Activated CD8-positive, alpha-beta memory T cell treated with anti-CD3 and anti-CD28 coated beads for 1 hour (primary cell): ENCODE measurements around the gene GRWD1.

ENCODE experiments used
- DNase-seq, 2 donors: peaks; one replicate each; pipeline ENCODE4 v3.0.0-alpha.2; 2020; ENCODE audit warnings: low read depth in 1 of 2; ENCODE audit errors: extremely low read depth in 1 of 2

The GRWD1 gene

DNA sequence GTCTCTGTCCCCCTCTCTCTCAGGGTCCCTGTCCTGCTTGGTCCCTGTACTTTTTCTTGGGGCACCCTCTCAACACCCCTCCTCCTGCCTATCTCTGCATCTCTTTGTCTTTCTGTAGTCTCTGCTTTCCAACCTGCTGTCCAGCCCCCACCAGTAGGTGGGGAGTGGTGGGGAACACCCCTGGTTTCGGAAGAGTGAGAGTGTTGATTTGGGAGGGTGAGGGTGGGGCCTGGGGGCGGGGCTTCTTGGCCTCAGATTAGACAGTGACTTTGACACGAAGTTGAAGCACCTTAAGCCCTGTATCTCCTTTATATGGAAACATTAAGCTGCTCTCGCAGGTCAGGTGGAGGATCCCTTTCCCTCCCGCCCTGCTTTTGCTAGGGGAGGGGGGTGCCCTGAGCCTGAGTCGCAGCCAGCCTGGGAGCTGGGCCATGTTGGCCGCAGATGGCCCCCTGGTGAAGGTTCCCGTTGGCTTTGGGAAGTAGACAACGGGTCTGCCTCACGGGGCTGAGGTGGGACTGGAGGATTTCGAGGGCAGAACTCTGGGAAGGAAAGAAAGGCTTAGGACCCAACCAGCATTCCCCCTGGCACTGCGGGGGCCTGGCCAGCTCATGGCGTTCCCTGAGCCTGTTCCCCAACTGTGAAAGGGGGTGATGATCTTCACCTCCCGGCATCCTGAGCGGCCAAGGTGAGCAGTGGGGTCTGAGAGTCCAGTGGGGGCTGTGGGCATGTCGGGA is 9.6 kb downstream of the GRWD1 start, which contains the start of gene KCNJ14:
Gene KCNJ14 (plus strand): TSS at position 404 of the 737 bp plus-strand sequence. CDS start 6,151 bp downstream, outside the sequence.
- no peak for DNase-seq

DNA sequence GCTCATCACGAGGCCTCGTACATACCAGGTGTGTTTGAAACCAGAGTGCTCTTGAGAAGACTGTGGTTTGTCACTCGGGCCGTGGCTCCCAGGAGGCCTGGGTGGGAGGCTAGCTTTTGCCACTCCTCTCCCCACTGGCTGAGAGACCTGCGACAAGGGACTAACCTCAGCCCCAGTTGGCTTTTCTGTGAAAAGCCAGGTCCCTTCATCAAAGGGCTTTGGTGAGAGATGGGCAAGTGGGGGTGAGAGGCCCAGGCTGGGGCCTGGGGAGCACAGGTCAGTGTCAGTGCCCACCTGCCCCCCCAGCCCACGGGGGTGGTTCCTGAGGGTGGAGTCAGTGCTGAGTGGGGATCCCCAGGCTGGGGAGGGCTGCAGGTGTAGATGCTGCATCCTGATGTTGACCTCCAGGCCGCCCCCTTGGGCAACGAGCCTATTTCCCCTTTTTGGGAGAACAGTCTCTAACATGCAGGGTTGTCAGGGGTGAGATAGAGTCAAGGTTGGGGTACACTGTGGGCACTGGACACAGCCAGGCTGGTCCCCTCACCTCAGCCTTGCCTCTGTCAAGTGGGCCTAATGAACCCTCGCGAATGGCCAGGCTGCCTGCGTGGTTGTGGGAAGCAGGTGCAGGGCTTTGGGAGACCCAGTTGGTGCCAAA is 10.3 kb downstream of the GRWD1 start:
- no peak for DNase-seq

DNA sequence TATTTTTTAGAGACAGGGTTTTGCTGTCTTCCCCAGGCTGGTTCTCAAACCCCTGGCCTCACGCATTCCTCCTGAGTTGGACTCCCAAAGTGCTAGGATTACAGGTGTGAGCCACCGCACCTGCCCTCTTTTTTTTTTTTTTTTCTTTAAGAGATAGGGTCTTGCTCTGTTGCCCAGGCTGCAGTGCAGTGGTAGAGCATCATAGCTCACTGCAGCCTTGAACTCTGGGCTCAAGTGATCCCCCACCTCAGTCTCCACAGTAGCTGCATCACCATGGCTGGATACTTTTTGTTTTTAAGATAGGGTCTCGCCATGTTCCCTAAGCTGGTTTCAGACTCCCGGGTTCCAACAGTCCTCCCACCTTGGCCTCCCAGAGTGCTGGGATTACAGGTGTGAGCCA is 11.1 kb downstream of the GRWD1 start:
- no peak for DNase-seq

DNA sequence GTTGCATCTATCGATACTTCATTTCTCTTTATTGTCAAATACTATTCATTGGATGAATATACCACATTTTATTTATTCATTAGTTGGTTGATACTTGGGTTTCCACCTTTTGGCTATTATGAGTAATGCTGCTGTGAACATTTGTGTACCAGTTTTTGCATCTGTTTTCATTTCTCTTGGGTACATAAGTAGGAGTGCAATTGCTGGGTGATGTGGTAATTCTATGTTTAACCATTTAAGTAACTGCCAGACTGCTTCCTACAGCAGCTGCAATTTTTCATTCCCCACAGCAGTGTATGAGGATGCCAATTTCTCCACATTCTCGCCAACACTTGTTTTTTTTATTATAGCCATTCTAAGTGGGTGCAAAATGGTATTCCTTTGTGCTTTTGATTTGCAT is 12.2 kb downstream of the GRWD1 start:
- DNase-seq: no peak

DNA sequence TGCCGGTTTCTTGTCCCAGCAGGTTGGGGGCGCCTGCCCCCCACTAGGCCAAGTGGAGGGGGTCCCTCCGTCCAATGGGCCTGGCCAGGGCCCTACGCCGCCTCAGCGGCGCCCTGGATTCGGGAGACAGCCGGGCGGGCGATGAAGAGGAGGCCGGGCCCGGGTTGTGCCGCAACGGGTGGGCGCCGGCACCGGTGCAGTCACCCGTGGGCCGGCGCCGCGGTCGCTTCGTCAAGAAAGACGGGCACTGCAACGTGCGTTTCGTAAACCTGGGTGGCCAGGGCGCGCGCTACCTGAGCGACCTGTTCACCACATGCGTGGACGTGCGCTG is 15.8 kb downstream of the GRWD1 start:
- DNase-seq: no peak

DNA sequence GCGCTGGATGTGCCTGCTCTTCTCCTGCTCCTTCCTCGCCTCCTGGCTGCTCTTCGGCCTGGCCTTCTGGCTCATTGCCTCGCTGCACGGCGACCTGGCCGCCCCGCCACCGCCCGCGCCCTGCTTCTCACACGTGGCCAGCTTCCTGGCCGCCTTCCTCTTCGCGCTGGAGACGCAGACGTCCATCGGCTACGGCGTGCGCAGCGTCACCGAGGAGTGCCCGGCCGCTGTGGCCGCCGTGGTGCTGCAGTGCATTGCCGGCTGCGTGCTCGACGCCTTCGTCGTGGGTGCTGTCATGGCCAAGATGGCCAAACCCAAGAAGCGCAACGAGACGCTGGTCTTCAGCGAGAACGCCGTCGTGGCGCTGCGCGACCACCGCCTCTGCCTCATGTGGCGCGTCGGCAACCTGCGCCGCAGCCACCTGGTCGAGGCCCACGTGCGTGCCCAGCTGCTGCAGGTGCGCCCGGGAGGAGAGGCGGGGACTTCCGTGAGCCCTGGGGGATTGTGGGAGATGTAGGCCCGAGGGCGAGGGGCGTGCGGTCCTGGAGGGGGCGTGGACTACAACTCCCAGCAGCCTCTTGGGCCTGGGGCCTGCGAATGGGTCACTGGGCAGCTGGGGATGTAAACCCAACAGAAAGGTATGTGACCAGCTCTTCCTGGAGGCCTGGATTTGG is 16.3 kb downstream of the GRWD1 start:
- no peak for DNase-seq

DNA sequence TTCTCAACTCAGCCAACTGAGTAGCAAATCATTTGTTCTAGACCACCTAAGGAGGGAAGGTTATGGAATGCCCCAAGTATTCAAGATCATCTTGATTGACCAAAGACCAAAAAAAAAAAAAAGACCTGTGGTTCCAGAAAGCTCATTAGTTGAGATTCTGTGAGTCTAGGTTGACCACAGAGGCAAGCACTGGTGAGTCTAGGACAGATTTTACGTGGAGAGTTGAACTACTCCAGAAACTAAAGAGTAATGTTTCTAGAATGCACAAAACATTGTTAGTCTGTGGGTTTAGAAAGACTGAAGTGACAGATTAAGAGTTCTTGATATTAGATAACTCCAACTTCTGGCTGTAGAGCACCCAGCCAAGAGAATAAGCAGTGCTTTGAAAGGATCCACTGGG is 19.4 kb downstream of the GRWD1 start:
- no peak for DNase-seq

DNA sequence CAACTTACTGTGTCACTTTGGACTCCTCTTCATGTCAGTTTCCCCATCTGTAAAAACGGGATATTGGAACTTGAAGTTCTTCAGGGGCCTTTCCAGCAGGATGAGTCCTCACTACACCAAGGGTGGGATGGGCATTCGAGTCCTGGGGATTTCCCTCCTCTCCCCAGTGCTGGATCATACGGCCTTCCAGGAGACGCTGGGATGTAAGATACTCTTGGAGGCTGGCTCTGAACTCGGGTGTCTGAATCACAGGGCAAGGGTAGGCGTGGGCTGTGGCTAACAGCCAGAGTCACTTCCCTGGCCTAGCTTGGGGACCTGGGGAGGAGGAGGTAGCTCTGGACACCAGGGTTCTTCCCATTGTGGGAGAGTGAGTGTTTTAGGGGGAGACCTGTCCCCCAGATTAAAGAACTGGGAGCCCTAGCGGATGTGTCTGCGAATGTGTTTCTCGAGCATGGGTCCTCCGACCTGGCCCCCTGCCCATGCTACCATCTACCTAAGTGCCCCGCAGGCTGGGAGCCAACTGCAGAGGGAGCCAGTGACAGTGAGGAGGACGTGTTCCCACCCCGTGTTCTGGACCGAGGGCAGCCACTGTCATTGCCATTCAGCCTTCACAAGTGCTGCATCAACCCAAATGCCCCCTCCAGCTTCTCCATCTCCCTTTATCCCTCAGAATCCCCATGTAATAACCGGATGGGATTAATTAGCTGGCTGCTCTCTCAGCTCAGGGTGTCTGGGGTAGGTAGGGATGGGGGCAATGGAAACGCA is 21.0 kb downstream of the GRWD1 start:
- DNase-seq: no peak

DNA sequence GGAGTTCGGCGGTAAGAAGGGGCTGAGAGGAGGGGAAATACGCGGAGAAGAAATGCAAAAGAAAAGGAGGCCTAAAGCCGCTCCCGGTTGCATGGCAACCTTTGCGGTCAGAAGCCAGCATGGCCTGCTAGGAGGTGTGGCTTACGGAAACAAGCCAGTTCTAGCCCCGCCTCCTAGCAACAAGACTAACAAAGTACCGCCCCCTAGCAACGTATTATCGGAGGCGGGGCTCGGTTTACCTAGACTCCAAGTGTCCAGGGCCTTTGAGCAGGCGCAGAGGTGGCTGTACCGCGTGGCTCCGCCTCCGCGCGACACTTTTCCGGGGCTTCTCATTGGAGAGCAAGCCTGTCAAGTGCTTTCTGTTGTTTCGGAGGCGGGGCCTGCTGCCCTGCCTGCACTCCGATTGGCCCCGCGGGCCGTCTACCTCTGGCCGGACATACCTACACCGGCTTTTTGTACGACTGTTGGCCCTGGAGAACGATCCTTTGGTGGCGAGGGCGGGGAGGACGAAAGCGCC is 23.0 kb downstream of the GRWD1 start:
- DNase-seq: peak; percentile 96 to 99

DNA sequence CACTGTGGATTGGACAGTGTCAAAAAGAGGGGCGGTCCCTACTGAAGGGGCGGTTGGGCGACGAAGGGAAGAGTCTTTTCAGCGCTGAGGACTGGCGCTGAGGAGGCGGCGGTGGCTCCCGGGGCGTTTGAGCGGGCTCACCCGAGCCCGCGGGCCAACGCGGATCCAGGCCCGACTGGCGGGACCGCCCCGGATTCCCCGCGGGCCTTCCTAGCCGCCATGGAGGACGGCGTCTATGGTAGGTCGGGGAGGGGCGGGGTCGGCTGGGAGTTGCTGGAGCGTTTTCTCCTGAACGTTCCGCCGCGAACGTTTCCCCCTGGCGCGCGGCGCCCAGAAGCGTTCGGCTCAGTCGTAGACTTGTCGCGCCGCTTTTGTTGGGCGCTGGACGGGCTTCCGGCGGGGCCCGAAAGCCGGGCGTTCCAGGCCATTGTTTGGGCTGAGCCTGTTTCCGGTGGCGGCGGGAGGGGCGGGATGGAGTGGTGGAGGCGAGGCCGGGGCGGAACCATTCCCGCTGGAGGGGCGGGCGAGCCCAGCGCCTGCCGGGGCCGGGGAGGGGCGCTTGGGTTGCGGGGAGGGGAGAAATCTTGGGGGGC is 23.6 kb downstream of the GRWD1 start, which contains the start of gene CYTH2:
Gene CYTH2 (plus strand): TSS at position 81 of the 593 bp plus-strand sequence. CDS start 139 bp downstream, at position 220.
- peak in 1 of 2 donors; percentile 43 for DNase-seq

DNA sequence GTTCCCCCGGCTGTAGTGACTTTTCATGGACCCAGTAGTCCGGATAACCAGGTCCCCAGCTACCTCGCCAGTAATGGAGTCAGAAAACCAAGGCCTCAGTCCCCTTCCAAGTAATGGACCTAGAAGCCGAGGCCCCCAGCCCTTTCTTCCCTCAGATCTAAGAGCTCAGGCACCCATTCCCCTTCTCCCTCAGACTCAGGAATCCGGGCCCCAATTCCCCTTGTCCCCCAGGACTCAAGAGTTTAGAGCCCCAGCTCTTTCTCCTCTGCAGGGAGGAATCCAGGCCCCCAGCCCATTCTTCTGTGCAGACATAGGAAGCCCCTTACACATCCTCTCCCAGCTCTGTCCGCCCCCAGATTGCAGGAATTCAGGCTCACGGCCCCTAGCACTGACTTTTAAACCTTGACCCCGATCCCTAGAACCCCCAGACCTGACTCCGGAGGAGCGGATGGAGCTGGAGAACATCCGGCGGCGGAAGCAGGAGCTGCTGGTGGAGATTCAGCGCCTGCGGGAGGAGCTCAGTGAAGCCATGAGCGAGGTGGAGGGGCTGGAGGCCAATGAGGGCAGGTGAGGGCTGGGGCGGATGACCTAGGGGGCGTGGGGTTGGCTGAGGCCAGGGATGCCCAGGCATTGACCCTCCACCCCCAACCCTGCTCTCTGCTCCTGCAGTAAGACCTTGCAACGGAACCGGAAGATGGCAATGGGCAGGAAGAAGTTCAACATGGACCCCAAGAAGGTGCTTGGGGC is 24.3 kb downstream of the GRWD1 start:
- DNase-seq: no peak

DNA sequence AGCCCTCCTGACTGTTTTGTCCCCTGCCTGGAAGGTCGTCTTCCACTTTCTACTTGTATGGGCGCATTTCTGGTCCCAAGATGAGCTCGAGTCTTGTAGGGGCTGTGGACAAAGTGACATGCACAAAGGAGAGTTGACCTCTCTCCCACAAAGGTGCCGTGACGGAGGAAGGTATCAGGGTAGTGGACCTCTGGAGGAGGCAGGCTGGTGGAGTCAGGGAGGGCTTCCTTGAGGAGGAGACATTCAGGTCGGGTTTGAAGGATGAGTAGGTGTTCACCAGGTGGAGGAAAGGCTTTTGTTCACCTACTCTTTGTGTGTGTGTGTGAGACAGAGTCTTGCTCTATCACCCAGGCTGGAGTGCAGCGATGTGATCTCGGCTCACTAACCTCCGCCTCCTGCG is 25.1 kb downstream of the GRWD1 start:
- no peak for DNase-seq

DNA sequence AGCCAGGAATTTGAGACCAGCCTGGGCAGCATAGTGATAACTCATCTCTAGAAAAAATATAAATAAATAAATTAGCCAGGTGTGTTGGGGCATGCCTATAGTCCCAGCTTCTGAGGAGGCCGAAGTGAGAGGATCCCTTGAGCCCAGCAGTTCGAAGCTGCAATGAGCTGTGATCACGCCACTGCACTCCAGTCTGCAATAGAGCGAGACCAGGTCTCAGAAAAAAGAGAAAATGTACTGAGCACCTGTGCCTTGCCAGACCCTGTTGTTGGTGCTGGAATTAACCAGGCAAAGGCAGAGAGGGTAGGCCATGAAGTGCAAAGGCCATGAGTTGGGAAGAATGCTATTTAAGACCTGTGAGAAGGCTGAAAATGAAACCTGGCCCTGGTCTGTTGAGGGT is 26.1 kb downstream of the GRWD1 start:
- no peak for DNase-seq

DNA sequence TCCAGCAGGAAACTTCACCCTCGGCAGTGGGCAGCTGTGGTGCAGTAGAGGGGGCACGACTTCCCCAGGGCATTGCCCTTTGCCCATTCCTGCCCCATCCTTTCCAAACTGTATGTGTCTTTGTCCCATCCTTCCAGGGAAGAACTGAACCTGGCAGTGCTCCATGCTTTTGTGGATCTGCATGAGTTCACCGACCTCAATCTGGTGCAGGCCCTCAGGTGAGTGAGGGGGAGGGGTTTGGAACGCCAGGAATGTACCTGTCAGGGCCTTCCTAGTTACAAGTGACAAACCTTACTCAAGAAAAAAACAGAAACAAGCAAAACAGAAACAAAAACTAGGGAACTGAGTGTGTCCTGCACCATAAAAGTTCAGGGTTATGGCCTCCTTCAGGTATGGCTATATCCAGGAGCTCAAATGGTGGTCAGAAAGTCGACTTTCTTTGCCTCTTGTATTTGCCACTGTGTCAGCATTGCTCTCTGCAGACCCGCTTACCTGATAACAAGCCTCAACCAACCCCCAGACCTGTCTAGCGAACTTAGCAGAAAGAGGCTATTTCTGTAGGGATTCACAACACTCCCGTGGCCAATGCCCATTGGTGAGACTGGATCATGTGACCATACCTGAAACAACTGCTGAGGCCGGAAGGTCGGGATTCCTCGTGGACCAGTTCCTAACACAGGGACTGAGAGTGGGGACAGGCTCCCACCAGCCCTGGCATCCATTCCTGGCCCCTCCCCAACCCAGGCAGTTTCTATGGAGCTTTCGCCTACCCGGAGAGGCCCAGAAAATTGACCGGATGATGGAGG is 27.6 kb downstream of the GRWD1 start:
- no peak for DNase-seq

DNA sequence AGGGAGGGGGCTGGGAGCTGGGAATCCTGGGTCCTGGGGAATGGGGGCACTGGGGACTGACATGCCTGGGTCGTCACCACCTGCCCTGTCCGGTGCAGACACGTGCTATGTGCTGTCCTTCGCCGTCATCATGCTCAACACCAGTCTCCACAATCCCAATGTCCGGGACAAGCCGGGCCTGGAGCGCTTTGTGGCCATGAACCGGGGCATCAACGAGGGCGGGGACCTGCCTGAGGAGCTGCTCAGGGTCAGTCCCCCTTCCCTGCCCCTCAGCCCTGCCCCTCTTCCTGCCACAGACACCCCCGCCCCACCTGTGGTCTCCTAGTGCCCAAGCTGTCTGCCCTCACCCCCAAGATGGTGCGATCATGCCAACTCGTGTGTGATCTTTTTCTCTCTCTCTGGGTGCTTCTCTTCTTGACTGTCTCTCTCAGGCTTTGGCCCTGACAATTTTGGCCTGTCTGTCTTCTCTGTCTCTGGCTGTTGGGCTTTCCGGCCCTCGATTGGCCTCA is 28.4 kb downstream of the GRWD1 start:
- no peak for DNase-seq

DNA sequence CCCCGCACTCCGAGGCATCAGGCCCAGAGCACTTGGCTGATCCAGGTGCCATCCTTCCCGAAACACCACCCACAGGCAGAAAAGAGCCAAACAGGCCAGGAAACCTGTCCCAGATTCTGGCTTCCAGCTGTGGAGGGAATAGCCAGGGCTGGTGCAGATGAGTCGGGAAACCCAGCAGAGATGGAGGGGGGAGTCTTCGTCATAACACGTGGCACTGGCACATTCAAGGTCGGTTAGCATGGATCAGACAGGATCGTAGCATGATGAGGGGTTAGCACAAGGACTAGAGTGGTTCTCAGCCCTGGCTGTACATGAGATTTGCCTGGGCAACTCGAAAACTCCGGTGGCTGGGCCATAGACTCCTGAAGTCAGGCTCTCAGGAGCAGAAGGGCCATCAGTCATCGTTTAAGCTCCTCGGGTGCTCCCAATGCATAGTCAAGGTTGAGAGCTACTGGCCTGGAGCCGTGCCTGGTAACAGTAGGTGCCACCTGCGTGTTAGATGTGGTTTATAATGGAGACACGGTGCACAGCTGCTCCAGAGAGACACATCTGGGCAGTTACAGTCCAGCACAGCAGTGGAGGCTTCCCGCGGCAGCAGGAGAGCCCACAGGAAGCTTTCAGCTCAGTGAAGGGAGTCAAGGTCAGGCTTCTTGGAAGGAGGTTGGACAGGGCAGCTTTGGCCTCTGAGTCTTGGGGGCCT is 29.7 kb downstream of the GRWD1 start:
- no peak for DNase-seq

DNA sequence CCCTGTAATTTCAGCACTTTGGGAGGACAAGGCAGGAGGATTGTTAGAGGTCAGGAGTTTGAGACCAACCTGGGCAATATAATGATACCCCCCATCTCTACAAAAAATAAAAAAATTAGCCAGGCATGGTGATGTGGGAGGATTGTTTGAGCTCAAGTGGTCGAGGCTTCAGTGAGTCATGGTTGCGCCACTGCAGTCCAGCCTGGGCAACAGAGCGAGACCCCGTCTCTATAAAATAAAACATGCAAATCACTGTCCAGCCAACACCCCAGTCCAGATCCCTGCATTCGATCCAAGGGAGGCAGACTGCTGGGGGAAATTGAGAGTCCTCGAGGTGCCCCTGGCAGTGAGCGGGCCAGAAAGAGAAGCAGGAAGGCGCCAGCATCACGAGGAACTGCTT is 30.4 kb downstream of the GRWD1 start:
- DNase-seq: no peak

DNA sequence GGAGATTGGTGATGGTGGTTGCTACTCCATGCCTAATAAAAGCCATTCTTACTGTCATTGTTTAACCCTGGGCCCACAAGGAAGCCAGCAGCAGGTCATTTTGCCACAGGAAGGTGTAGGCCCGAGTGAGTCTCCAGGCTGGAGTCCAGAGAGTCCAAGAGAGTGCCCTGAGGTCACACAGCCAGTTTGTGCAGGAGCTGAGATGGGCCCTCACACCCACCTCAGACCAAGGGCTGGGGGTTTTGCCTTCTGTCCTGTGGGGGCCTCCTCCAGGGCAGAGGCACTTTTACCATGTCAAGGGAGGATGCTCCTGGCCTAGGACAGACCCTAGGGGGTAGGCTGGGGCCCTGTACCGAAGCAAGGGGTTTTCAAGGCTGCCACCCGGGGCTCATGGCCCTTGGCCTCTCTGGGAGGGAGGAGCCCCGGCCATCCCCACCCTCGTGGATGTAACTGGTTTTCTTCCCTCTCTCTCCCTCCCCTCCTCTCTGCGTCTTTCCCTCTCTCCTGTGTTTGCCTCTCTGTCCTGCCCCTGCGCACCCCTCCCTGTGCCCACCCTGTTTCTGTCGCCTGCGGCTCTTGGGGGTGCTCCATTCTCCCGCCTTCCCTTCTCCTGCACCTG is 31.4 kb downstream of the GRWD1 start:
- DNase-seq: no peak
